GM21381 (cell line): ENCODE results near the gene PDE11A.
"Not testable (repeated sequence)": the region's sequence is repeated elsewhere in the genome, so short reads cannot be mapped to it uniquely, and the experiment has no call there.

Experiments used
- ATAC-seq: cut with Tn5 transposase; IDR thresholded peaks from one replicate; pipeline ENCODE4 v1.9.1; 2021; ENCODE audit warnings: mild to moderate bottlenecking, moderate library complexity; ENCODE audit not compliant: unreplicated experiment

PDE11A gene

DNA sequence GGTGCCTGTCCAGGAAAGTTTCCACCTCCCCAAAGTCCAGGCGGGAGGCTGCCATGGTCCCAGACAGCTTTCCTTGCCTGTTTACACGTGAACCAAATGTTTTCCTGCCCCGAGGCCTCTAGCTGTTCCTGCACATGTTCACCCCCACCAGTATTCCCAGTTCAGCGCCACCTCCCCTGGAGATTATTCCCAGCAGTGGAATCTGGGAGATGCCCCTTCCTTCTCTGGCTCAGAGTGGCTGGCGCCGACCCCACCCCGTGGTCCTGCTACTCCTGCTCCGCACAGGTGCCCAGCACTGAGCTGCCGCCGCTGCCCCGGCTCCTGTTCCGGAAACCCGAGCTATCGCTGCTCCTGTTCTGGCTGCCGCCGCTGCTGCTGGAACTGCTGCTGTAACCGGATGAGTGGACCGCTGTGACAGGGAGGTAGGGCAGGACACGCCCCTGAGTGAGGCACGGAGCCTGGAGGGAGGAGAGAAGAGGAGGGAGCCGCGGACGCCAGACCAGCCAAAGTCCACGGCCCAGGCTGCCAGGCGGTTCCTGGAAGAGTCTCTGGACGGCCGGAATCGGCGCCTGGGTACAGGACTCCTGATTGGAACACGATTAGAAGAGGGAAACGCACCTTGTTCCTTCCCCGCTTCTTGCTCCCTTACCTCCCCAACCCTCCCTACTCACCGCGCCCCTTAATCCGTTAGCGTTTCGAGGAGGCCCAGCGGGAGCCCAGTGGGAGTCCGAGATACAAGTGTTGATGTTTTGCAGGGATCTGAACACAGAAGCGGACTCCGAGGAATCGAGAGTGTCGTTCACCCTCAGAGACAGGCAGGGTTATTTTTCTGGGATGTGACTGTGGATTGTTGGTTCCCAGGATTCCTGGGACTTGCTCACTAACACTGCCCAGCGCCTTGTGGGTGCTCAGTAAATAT is at the start of gene PDE11A:
PDE11A (minus strand) TSS at position 395 of the 919 bp plus-strand sequence; CDS start at position 55, 340 bp downstream.
- peak; percentile 71 for ATAC-seq

DNA sequence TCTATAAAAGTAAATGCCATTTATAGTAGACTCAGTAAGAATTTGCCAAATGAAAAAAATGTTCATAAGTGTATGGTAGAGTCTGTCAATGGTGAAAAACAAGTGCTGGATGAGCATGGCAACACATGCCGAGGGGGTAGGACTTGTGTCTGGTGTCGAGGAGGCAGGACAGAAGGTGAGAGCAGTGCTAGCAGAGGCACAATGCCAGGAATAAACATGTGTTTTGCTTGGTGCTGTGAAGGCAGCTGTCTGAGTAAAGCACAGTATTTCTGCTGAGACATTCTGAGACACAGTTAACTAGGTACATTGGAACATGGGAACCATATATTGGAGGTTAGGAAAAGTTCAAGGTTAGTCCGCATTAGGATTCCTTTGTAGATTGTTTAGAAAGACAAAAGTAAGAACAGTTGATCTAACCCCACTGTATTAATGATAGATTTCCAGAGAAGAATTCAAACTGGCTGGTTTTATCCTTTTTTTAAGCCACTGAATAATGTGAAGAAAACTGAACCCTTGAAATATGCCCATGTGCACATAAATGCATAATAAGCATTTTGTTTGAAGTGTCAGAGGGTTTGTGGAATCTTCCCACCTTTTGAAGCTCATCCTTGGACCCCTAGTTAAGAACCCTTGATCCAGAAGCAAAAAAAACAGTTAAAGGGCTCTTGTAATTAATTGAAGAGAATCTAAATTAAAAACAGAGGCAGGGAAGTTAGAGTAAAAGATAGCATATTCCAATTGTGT is 46.8 kb upstream of the PDE11A start:
- ATAC-seq, result no peak

DNA sequence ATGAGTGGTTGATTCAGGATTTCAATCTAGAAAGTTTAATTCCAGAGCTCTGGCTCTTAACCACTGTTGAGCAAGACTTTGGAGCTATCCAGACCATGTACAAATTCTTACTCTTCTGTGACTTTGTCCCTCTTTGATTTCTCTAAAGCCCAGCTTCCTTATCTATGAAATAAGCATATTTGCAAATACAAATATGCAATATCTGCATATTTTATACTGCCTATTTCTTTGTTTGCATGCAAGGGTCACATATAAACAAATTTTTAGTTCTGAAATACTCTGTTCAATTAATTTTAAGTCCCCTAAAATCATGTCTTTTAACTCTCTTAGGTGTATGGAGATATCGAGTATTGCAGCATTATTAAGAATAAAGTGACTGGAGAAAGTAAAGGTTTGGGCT is 45.1 kb upstream of the PDE11A start:
- no peak for ATAC-seq

DNA sequence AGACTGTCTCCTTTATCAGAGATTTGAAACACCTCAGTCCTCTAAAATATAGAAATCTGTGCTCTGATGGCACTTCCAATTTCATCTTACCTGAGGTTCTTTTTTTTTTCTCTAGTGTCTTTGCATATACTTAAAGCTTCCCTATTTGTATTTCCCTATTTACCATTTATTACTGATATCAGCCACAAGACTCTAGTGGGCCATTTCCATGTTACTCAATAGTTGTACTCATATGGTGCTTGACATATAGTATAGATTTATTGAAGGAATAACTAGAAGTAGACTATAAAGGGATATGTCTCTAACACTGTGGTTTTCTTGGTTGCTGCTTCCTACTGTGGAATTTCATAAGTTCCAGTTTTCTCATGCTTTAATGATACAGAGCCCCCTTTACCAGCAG is 42.7 kb upstream of the PDE11A start:
- no peak for ATAC-seq

DNA sequence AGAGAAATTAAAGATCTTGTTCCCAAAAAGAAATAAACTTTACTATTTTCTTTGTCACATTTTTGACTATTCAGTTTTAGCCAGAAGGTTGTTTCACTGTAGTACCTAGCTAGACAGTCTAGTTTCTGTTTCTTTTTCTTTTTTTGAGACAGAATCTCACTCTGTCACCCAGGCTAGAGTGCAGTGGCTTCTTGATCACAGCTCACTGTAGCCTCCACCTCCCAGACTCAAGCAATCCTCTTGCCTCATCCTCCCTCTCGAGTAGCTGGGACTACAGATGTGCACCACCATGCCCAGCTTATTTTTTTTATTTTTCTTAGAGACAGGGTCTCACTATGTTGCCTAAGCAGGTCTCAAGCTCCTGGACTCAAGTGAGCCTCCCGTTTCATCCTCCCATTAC is 41.9 kb upstream of the PDE11A start:
- ATAC-seq, result peak; percentile 44

DNA sequence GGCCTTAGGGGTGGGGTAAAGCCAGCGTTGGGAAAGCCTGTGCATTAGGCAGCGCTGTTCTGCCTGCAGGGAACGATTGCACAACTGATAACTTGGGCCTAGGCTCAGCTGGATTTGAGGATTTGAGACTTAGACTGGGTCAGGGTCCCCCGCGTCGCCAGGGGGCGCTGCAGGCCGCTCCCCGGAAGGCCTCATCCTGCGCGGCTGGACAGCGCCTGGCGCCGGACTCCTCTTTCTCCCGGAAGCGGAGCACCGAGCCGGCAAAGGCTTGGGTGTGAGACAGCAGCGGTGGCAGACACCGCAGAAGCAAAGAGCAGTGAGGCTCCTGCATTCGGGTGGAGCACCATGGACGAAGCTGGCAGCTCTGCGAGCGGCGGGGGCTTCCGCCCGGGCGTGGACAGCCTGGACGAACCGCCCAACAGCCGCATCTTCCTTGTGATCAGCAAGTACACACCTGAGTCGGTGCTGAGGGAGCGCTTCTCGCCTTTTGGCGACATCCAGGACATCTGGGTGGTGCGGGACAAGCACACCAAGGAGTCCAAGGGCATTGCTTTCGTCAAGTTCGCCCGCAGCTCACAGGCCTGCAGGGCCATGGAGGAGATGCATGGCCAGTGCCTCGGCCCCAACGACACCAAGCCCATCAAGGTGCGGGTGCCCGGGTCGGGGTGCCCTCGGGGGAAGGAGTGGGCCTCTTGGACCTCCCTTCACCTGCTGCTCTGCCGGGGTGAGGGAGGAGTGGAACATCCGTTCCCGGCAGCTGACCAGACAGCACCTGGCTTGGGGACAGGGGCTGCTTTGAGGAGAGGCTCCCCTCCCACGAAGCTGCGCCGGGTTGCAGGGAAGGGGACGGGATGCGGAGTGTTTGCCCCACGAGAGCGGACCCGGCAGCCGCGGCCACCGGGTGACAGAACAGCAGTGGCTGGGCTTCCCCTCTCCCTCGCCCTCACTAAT is 39.9 kb upstream of the PDE11A start, which contains the start of gene RBM45:
RBM45 (plus strand) TSS at position 236 of the 951 bp plus-strand sequence; CDS start at position 346, 110 bp downstream.
- ATAC-seq, result peak; percentile 90

DNA sequence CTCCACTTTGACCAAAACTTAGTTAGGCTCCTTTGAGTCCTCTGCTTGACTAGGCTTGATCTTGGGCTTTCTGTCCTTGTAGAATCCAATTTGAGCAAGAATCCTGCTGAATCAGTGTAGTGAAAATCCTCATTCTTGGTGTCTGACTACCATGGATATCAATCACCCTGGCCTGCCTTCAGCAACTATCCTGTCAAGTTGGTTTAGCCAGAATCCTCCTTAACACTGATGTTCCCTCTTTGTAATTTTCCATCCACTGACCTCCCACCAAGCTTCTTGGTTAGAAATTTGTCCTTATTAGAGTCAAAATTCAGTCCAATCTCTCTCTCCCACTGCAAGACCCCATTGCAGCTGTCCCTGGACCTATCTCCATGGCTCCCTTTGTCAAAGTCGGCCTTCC is 39.2 kb upstream of the PDE11A start:
- ATAC-seq, result peak; percentile 0

DNA sequence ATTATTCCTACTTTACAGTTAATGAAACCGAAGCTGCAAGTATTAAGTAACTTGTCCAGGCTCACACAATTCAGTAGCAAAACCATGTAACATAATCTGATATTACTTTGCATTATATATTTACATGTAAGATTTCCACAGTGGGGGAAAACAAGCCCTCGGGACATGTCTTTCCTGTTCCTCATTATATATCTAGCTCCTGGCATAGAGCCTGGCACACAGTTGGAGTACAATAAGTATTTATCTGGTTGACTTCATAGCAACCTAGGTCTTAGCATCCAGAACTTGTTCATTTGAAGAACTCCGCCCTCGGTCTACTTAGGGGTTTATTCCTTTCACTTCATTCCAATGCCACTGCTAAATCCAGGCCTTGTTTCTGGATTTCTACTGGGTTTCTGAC is 38.1 kb upstream of the PDE11A start:
- no peak for ATAC-seq

DNA sequence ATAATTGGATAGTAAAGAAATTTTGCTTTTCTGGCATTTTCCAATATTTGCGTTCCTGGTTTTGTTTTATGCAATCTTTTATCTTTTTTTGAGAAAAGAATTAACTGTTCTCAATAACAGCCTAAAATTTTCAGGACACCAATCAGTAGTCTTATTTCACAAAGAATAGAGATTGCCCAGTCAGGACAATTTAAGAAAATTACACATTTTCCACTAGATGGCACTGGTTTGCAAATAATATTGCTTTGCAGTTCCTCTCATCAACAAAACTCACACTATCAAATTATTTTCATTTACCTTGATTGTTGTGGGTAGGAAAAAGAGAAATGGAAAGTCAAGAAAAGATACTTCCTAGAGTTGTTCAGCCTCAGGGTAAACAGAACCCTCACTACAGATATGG is 37.2 kb upstream of the PDE11A start:
- no peak for ATAC-seq

DNA sequence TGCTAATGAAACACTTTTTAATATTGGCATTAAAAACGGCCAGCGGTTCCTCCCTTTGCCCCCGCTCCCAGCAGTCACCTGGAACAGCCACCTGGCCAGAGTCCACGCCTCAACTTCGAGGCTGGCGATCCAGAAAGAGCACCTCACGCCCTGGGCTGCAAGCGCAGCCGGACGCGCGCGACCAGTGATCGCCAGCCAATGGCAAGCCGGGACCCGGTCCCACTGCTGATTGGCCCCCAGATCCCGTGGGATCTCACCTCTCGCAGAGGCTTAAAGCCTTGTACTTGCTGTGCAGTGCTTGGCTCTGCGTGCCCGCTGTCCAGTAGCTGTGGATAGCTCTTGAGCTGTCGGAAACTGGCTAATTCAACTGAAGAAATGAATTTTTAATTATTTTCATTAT is 35.6 kb upstream of the PDE11A start:
- no peak for ATAC-seq

DNA sequence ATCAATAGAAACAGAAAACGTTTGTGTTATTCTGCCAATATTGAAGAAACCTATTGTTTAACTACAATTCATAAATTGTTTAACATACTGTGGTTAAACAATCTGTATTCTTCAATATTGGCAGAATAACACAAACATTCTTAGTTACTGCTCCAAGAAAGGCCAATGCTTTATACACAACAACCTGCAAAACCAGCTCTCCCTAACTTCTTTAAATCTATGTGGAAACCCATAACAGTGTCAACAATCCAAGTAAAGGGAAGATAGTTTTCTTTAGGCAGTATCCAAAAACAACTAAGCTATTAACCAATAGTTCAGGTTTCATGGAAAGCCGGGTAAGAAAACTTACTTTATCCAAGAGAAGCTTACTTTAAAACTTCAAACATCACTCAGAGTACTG is 33.5 kb upstream of the PDE11A start:
- ATAC-seq, result no peak

DNA sequence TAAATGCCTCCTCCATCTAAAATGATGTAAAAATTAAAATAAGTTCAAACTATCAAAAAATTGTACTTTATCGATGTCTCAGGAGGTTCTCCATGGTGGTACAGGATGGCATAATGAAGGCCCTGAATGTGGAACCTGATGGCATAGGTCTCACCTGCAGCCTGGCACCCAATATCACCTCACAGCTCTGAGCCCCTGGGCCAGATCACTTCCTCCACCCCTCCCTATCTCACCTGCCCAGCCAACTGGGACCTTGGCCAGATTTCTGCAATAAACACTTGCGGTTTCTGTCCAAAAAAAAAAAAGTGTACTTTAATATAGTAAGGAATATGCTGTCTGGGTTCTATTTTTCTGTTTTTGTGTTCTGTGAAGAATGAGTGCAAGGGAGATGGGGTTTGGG is 33.0 kb upstream of the PDE11A start:
- ATAC-seq, result no peak

DNA sequence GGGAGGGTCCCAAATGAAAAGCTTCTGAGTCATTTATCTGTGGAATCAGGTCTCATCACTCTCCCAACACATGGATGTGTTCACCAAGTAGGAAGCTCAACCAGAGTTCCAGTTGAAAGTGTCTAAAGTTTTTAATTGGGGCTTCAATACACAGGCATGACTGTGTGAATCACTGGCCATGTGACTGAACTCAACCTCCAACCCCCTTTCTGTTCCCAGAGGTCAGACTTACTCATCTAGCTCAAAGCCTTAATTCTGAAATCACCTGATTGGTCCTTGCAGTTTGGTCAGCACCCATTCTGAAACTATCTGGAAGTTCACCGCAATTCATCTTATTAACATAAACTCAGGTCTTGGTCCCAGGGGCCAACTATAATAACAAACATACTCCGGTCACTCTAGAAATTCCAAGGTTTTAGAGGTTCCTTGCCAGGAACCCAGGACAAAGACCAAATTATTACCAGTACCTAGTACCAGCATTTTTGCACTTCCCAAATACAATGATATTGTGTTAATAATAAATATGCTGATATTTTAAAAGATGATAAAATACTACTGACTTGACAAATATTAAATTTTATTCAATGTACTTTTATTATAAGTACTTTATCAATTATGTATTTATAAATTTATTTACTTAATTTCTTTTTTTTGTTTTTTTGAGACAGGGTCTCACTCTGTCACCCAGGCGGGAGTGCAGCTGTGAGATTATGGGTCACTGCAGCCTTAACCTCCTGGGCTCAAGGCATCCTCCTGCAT is 28.9 kb upstream of the PDE11A start:
- ATAC-seq, result no peak

DNA sequence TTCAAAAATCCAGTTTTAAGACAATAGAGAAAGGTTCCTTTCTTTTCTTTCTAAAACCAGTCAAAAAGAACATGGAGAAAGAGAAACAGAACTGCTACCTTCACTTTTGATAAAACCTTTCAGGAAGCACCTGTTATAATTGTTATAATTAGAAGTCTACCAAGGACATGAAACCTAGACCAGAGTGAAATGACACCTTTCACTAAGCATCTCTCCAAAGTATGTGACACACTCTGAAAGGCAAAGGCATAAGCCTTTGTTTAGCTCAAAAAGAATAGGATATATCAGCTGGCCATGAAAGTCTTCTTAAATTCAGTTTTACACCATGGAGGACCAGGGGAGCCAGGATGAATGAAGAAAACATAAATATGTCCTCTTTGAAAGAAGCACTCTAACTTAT is 20.9 kb upstream of the PDE11A start:
- ATAC-seq, result no peak

DNA sequence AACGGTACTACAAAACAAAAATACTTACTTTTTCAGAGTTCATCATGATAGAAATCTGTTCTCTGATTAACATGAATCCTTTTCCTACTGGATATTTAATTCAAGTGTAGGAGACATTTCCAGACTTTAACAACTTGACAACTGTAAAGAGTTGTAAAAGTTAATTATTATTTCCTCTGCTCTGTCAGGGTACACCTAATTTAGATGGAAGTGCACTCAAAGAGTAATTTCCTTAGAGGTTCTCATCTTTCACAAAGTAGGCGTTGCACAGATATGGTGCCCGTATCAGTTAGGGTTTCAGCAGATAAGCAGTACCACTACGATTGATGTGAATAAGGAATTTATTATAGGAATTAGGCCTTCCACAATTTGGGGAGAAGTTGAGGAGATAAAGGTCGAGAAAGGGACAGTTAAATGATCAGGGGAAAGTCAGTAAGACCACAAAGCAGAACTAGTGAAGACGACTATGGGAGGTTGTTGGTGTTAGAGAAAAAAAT is 16.2 kb upstream of the PDE11A start:
- ATAC-seq, result no peak

DNA sequence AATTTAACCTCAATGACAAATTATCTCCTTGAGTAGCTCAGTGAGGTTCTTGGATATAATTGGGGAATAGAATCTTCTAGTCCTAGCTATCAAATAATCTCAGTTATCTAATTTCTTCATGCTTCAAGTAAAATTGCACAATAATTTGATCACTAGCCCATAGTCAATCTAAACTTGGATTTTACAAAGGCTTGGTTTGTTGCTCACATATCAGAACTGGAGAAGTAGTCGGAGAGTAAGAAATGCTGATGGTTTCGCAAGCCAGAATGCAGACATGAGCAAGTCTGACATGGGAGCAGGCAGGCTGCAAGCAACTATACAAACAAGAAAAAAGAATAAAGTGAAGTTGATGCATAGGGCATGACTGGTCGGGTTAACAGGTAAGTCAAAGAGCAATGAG is 11.7 kb upstream of the PDE11A start:
- ATAC-seq, result no peak

DNA sequence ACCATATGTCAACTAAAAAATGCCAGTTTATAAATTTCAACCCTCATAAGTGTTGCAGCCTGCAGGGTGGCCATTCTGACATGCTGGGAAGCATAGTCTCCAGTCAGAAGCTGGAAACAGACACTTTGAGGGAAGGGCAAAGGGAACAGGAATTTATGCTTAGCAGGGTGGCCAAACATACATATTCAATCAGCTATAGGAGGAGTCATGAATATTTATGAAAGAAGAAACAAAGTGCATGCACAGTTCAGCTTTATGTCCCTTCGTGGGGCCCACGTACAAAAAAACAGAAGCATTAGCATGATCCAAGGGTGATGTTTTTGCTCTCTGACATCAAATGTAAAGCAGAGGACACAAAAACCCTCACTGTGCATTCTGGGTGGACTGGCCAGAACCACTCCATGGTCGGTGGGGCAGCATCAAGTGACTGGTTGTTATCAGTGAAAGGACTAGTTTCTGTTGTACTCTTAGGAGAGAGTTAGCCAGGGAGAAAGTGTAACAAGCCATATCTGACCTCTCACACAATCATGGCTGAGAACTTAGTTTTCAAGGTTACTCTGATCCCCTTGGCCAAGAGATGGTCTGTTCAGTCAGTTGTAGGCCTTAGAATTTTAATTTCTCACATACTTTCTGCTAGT is 9.9 kb upstream of the PDE11A start:
- no peak for ATAC-seq

DNA sequence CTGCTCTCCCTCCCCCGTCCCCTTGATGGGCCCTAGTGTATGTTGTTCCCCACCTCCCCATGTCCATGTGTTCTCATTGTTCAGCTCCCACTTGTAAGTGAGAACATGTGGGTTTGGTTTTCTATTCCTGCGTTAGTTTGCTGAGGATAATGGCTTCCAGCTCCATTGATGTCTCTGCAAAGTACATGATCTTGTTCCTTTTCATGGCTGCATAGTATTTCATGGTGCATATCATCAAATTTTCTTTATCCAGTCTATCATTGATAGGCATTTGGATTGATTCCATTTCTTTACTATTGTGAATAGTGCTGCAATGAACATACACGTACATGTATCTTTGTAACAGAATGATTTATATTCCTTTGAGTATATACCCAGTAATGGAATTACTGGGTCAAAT is 6.7 kb upstream of the PDE11A start:
- ATAC-seq, result not testable (repeated sequence)

DNA sequence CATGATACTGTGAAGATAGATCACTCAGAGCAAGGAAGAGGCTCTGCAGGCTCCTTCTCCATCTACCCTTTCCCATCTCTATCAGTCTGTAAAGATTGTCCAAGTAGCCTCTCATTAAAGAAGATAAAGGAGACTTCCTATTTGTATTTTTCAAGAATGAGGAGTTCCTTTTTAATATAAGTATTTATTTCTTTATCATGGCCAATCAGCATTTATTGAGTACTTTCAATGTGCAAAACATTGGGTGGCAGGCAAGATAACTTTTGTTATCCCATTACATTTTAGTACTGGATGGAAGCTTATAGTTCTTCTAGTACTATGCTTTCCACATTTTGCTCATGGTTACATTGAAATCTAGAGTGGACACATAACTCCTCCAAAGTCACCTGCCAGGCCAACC is 3.6 kb upstream of the PDE11A start:
- no peak for ATAC-seq

DNA sequence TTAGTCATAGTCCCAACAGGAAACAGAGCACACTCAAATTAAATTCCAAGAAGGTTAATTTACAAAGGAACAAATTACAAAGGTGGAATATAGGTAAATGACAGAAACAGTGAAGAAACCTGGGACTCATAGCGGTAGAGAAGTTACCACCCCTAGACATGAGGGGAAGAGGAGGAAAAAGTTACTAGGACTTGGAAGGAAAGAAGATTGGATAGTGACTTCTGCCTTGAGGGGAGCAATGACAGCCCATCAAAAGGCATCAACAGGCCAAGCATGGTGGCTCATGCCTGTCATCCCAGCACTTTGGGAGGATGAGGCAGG is 2.4 kb upstream of the PDE11A start:
- ATAC-seq, result no peak
